ENCODE data around the gene UNCX.

GRCh38 chr7:1228545-1229201 lies 4.0 kb upstream of the UNCX start:
- TF ChIP-seq CTCF (IDR thresholded peaks at IDR 0.05) (no peak), POLR2A (IDR thresholded peaks at IDR 0.05) (no peak)

Measured in heart left ventricle (tissue), 13 donors.